GM12873 (cell line): ENCODE measurements around the gene ODF2.

Experiments
- CTCF ChIP-seq: IDR thresholded peaks from 2 replicates; pipeline ENCODE4 v1.5.1; 2012; ENCODE audit warnings: low read depth, mild to moderate bottlenecking, moderate library complexity, low read length, control low read depth; ENCODE audit not compliant: insufficient read depth; ENCODE audit errors: missing control alignments

Gene ODF2

GRCh38 chr9:128455849-128456612 is at the start of gene ODF2:
Gene ODF2 (plus strand): TSS chr9:128456006. CDS start chr9:128456092, 86 bp downstream.
- no peak for TF ChIP-seq CTCF

- TF ChIP-seq CTCF = no peak
Observed at GRCh38 chr9:128406848-128407391, 48.9 kb upstream of the ODF2 start.

GRCh38 chr9:128408963-128409431 is 46.8 kb upstream of the ODF2 start:
- TF ChIP-seq CTCF = no peak

- no peak for TF ChIP-seq CTCF
Observed at GRCh38 chr9:128409450-128409849, 46.4 kb upstream of the ODF2 start.

GRCh38 chr9:128409978-128410377 is 45.8 kb upstream of the ODF2 start:
- peak; percentile 21 for TF ChIP-seq CTCF

GRCh38 chr9:128411364-128412119 is 44.3 kb upstream of the ODF2 start:
- TF ChIP-seq CTCF = no peak
